ENCODE measurements around the gene KCNK2. TPM values are rescaled to one million over a fixed set of nuclear protein-coding genes. Genes with fewer than 3 reads are reported as not detected.

KCNK2 gene
- polyA plus RNA-seq, 1 donor: 1.7 TPM

DNA sequence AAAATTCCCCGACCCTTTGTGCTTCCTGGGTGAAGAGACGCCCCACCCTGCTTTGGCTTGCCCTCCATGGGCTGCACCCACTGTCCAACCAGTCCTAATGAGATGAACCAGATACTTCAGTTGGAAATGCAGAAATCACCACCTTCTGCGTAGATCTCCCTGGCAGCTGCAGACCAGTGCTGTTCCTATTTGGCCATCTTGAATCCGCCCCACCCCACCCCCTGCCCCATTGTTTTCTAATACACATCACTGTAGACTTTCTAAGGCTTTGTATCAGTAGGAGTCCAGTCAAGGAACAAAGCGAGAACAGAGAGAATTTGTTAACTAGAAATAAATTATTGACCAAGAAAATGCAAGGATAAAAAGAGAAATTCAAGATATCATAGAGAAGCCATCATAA lies 178.2 kb downstream of the KCNK2 start:
- DNase-seq: no peak

DNA sequence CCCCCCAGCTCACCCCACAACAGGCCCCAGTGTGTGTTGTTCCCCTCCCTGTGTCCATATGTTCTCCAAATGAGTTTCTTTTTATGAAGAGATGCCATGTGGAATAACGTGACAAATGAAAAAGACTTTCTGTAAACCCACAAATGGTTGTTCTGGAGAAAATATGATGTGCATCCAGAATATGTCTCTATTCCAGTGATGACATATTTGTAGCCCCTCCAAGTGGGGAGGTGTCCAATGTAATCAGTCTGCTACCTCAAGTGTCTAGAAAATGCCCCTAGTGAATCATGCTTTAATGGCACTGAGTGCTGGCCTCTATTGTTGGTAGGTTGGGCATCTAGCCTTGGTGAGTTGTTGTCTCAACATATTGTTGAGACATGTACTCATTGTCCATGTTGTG lies 179.6 kb downstream of the KCNK2 start:
- DNase-seq: no peak

DNA sequence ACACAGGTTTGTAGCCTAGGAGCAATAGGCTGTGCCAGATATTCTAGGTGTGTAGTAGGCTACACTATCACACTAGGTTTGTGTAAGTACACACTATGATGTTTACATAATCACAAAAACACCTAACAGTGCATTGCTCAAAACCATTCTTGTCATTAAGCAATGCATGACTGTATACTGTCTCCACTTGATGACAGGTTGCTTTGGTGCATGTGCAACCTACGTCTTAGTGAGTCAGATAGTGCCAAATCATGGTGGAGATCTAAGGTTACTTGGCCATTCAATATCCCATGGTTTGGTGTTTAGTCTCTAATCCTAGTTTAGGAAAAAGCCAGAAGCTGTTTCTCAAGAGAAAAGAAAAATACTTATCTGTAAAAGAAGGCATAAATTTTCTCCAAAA lies 181.1 kb downstream of the KCNK2 start:
- no peak for DNase-seq

DNA sequence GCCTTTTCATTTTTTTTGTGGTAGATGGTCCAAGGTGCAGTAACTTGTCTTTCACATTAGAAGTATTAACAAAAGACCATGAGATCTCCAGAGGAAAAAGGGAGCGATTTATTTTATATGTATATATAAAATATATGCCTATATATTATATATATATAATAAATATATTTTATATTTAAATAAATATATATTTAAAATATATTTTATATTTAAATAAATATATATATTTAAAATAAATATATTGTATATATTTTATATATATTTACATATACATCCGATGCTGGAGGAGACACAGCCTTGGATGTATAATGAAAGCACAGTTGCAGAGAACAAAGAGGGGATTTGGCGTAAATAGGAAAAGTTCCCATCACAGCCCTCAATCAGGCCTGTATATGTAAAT lies 182.1 kb downstream of the KCNK2 start:
- DNase-seq: no peak

DNA sequence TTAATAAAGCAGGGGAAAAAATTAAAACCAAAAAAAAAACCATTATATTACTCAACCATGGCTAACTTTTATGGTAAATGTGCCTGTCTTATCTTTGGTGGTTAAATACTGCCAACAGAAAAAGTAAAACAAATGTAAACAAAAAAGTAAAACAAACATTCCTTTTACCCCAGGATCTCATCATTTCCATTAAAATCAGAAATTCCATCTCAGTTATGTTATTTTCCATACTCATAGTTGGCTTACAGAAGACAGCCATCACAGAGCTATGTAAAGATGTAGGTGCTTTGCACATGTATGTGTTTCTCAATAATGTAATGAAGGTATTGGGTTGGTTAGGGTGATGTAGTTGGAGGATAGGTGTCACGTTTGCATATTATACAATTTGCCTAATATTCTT lies 185.0 kb downstream of the KCNK2 start:
- no peak for DNase-seq

DNA sequence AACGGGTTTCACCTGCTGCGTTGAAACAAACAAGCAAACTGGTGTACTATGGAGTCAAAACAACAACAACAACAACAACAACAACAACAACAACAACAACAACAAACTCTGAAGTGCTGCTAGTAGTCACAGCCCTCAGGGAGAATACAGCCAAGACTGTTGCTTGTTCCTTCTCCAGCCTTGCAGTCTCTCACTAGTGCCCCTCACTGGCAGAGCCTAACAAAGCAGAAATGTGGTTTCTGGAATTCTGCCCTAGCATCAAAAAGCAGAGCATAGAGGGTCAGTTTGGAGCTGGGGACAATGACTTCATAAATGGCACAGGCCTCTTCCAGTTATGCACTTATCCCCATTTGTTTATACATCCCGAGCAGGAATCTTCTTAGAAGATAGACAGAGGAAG lies 187.4 kb downstream of the KCNK2 start:
- DNase-seq: no peak

- DNase-seq: no peak
Observed at GRCh38 chr1:215273838-215274516, 191.4 kb downstream of the KCNK2 start.

- DNase-seq: no peak
Observed at GRCh38 chr1:215276582-215276981, 194.0 kb downstream of the KCNK2 start.

GRCh38 chr1:215277532-215277931 lies 195.0 kb downstream of the KCNK2 start:
- no peak for DNase-seq

- no peak for DNase-seq
Observed at GRCh38 chr1:215279682-215280081, 197.1 kb downstream of the KCNK2 start.

DNA sequence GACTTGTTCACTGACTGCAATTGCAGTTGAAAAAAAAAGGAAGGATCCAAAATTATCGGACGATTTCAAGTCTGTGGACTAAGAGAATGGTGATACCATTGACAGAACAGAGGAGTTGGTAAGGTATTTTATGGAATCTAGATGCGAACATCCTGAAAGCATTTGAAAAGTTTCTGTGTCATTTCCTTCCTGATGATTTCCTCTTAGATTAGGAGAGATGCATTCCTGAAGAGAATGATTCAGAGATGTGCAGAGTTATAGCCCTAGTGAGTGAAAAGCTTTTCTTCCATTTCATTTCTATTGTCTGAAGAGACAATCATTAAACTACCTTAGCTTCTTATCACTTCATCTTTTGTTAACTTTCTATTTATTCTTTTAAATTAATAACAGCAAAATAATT lies 200.0 kb downstream of the KCNK2 start:
- no peak for DNase-seq

DNA sequence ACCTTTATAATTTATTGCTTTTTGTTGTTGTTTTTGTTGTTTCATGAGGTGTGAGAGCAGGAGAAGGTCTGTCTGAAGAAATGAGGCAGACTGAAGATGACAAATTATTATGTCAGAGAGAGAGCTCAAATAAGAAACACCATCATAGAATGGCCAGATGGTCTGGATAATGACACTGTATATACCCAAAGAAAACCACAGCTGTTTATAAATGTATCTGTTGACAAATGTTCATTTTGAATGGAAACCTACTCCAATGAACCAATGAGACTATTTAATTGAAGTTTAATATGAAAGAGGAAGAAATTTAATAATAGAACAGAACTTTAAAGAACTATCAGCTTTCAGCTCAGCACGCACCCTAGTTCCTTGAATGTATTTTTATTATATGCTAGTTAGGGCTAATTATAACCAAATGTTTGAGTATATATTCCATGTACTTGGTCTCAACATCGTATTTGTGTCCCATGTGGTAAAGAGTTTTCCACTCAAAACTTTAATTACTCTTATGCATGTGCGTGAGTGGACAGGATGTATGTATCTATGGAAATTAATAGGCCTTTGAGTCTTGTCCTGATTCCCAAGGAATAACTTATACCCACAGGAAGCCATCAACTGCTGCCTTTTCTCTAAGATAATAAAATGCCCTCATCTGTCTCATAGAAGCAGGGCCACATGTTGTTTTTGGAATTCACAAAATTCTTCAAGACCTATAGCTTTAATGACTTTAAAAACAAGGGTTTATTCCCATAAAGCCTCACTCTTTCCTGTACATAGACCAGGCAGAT lies 202.7 kb downstream of the KCNK2 start:
- DNase-seq: peak; percentile 5
